CD4-positive, alpha-beta T cell treated with Interferon gamma for 1 hour (primary cell): Measurements from ENCODE around the gene DENND1A.
A peak's percentile ranks its signal among the peaks of the same experiment; 100 is the strongest.
"Not testable (repeated sequence)": the region's sequence is repeated elsewhere in the genome, so short reads cannot be mapped to it uniquely, and the experiment has no call there.

ENCODE experiments used
- DNase-seq: peaks from one replicate; pipeline ENCODE4 v3.0.0-alpha.2; 2020

Gene DENND1A

GRCh38 chr9:123929870-123930831 lies at the start of gene DENND1A:
Gene DENND1A (minus strand): TSS chr9:123930126. CDS start chr9:123929905, 221 bp downstream.
- peak; percentile 90 for DNase-seq

- no peak for DNase-seq
Measured at GRCh38 chr9:123978981-123979380, 49.1 kb upstream of the DENND1A start.

GRCh38 chr9:123976579-123976978 lies 46.7 kb upstream of the DENND1A start:
- DNase-seq: not testable (repeated sequence)

- no peak for DNase-seq
Measured at GRCh38 chr9:123975871-123976270, 45.9 kb upstream of the DENND1A start.

GRCh38 chr9:123974471-123974870 lies 44.5 kb upstream of the DENND1A start:
- no peak for DNase-seq

- DNase-seq: no peak
Measured at GRCh38 chr9:123973590-123974223, 43.8 kb upstream of the DENND1A start.

- DNase-seq: no peak
Measured at GRCh38 chr9:123972618-123973017, 42.7 kb upstream of the DENND1A start.

GRCh38 chr9:123967323-123967722 lies 37.4 kb upstream of the DENND1A start:
- DNase-seq: no peak

GRCh38 chr9:123965801-123966686 lies 36.1 kb upstream of the DENND1A start:
- no peak for DNase-seq

- no peak for DNase-seq
Measured at GRCh38 chr9:123964761-123965160, 34.8 kb upstream of the DENND1A start.

GRCh38 chr9:123960965-123961364 lies 31.0 kb upstream of the DENND1A start:
- DNase-seq: no peak

- DNase-seq: no peak
Measured at GRCh38 chr9:123960366-123960765, 30.4 kb upstream of the DENND1A start.

GRCh38 chr9:123959787-123960186 lies 29.9 kb upstream of the DENND1A start:
- no peak for DNase-seq

GRCh38 chr9:123957731-123958130 lies 27.8 kb upstream of the DENND1A start:
- DNase-seq: no peak

GRCh38 chr9:123957168-123957721 lies 27.3 kb upstream of the DENND1A start:
- DNase-seq: no peak

- no peak for DNase-seq
Measured at GRCh38 chr9:123955637-123956036, 25.7 kb upstream of the DENND1A start.

- DNase-seq: no peak
Measured at GRCh38 chr9:123954518-123955280, 24.8 kb upstream of the DENND1A start.

- no peak for DNase-seq
Measured at GRCh38 chr9:123952641-123953495, 22.9 kb upstream of the DENND1A start.

GRCh38 chr9:123948286-123948685 lies 18.4 kb upstream of the DENND1A start:
- DNase-seq: no peak

GRCh38 chr9:123947326-123947725 lies 17.4 kb upstream of the DENND1A start:
- DNase-seq: no peak
